Stimulated activated CD4-positive, alpha-beta T cell treated with anti-CD3 and anti-CD28 coated beads, Interleukin-1b, Interleukin-23, amount 100 ng/mL, for 48 hours (primary cell): Measurements from ENCODE around the gene RUSC1.
A peak's percentile ranks its signal among the peaks of the same experiment; 100 is the strongest.

ENCODE experiments used
- DNase-seq: peaks from one replicate; pipeline ENCODE4 v3.0.0-alpha.2; 2020

Gene RUSC1

GRCh38 chr1:155295183-155295941, 25.3 kb upstream of the RUSC1 start:
- DNase-seq: no peak

- no peak for DNase-seq
Measured at GRCh38 chr1:155295942-155296267, 24.8 kb upstream of the RUSC1 start.

GRCh38 chr1:155296661-155297060, 24.0 kb upstream of the RUSC1 start:
- DNase-seq: no peak

- no peak for DNase-seq
Measured at GRCh38 chr1:155297384-155297783, 23.3 kb upstream of the RUSC1 start.

- DNase-seq: no peak
Measured at GRCh38 chr1:155300024-155300423, 20.7 kb upstream of the RUSC1 start.

- no peak for DNase-seq
Measured at GRCh38 chr1:155300553-155301329, 20.0 kb upstream of the RUSC1 start.

GRCh38 chr1:155301342-155301841, 19.3 kb upstream of the RUSC1 start, which contains the start of gene PKLR:
TSS of gene PKLR (minus strand) at chr1:155301438. CDS start at chr1:155301395, 43 bp downstream.
- no peak for DNase-seq

GRCh38 chr1:155304558-155305063, 16.1 kb upstream of the RUSC1 start:
- no peak for DNase-seq

GRCh38 chr1:155305881-155306391, 14.8 kb upstream of the RUSC1 start:
- DNase-seq: no peak

GRCh38 chr1:155307247-155307740, 13.4 kb upstream of the RUSC1 start:
- DNase-seq: no peak

GRCh38 chr1:155308493-155309422, 11.9 kb upstream of the RUSC1 start, which contains the start of gene FDPS:
TSS of gene FDPS (plus strand) at chr1:155308866. CDS start at chr1:155309790, 924 bp downstream.
- DNase-seq: peak; percentile 99

- DNase-seq: peak; percentile 4
Measured at GRCh38 chr1:155309423-155310021, 11.2 kb upstream of the RUSC1 start.

GRCh38 chr1:155313261-155313660, 7.4 kb upstream of the RUSC1 start:
- DNase-seq: no peak

GRCh38 chr1:155316922-155317321, 3.8 kb upstream of the RUSC1 start:
- no peak for DNase-seq

- no peak for DNase-seq
Measured at GRCh38 chr1:155318082-155318481, 2.6 kb upstream of the RUSC1 start.

GRCh38 chr1:155319536-155319935, 1.2 kb upstream of the RUSC1 start:
- DNase-seq: no peak

GRCh38 chr1:155320252-155320651, 442 bp upstream of the RUSC1 start:
- DNase-seq: no peak

- no peak for DNase-seq
Measured at GRCh38 chr1:155321639-155322503, 1.2 kb downstream of the RUSC1 start.

GRCh38 chr1:155322571-155322952, 1.9 kb downstream of the RUSC1 start:
- peak; percentile 13 for DNase-seq

GRCh38 chr1:155322953-155323728, 2.4 kb downstream of the RUSC1 start:
- peak; percentile 82 for DNase-seq
